ENCODE data around the gene TPM3.

DNA sequence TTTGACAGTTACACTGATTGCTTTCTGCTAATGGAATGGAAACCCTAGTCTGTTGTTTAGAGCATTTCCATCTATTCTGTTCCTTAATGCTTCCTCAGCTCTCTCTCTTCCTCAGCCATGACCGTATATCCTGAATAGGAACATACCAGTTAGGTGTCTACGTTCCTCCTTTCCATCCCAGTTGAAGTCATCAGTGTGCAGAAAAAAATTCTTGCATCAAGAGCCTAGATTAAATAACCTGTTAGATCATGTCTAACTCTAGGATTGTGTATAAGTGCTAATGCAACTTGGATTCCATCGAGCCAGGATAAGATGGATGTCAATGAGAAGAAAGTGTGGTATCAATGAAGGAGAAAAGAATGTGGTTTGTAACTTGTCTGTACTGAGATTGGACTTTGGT, 47.6 kb upstream of the TPM3 start:
- TF ChIP-seq, protein P1, sequence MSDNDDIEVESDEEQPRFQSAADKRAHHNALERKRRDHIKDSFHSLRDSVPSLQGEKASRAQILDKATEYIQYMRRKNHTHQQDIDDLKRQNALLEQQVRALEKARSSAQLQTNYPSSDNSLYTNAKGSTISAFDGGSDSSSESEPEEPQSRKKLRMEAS (IDR thresholded peaks at IDR 0.05), result no peak
- no peak for TF ChIP-seq RARB (CRISPR knock-in tag; IDR thresholded peaks at IDR 0.05)
- no peak for TF ChIP-seq EP300 (IDR thresholded peaks at IDR 0.05)
